WERI-Rb-1 (cell line): ENCODE measurements around the gene CDC42EP4.

Source experiments
- DNase-seq: peaks from one replicate; pipeline ENCODE4 v3.0.0-alpha.2; 2020
- H3K27ac ChIP-seq: fragments of 250-450 bp; sonication (Bioruptor Pico); 2 replicates; pipeline ENCODE4 v1.5.1; 2020; ENCODE audit warnings: mild to moderate bottlenecking, moderate library complexity
- H3K27me3 ChIP-seq: fragments of 250-450 bp; sonication (Bioruptor Pico); 2 replicates; pipeline ENCODE4 v1.5.1; 2021; ENCODE audit warnings: mild to moderate bottlenecking, low read depth, moderate library complexity; ENCODE audit not compliant: insufficient read depth, severe bottlenecking
- H3K36me3 ChIP-seq: fragments of 250-450 bp; sonication (Bioruptor Pico); 2 replicates; pipeline ENCODE4 v1.5.1; 2020; ENCODE audit warnings: mild to moderate bottlenecking, moderate library complexity
- H3K4me3 ChIP-seq: 2 replicates; pipeline ENCODE4 v1.5.1; 2011; ENCODE audit warnings: low read depth, mild to moderate bottlenecking, control low read depth, low read length
- H3K9me3 ChIP-seq: fragments of 250-450 bp; sonication (Bioruptor Pico); 2 replicates; pipeline ENCODE4 v1.5.1; 2021; ENCODE audit warnings: mild to moderate bottlenecking, moderate library complexity; ENCODE audit not compliant: severe bottlenecking
- TF ChIP-seq, protein P1 (sequence below): IDR thresholded peaks from 2 replicates; pipeline ENCODE4 v1.5.1; 2011; ENCODE audit warnings: low read depth, mild to moderate bottlenecking, control low read depth, inconsistent platforms, low read length

Gene CDC42EP4

DNA sequence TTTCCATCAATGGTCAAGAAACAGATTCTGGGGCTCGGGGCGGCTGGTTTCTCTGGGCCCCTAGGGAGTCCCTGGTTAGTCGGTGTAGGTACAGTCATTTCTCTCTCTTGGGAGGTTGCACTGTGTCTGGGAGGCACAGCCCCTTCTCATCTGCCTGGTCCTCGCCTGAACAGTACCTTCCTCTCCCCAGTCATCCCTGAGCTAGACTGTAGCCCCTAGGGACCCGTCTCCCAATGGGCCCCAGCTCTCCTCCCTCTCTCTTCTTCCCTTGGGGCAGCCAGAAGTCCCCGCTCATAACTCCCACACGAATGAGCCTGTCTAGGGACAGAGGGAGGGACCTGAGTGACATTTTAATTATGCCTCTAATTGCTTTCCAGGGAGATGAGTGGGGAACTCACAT is 29.9 kb downstream of the CDC42EP4 start:
- Histone ChIP-seq H3K27ac (no peak overlapping the region), H3K36me3 (peaks cover 22% of the 10 kb centered on the region), H3K27me3 (no peaks in the 10 kb centered on the region), H3K4me3 (no peak overlapping the region), H3K9me3 (no peaks in the 10 kb centered on the region)
- TF ChIP-seq, protein P1, sequence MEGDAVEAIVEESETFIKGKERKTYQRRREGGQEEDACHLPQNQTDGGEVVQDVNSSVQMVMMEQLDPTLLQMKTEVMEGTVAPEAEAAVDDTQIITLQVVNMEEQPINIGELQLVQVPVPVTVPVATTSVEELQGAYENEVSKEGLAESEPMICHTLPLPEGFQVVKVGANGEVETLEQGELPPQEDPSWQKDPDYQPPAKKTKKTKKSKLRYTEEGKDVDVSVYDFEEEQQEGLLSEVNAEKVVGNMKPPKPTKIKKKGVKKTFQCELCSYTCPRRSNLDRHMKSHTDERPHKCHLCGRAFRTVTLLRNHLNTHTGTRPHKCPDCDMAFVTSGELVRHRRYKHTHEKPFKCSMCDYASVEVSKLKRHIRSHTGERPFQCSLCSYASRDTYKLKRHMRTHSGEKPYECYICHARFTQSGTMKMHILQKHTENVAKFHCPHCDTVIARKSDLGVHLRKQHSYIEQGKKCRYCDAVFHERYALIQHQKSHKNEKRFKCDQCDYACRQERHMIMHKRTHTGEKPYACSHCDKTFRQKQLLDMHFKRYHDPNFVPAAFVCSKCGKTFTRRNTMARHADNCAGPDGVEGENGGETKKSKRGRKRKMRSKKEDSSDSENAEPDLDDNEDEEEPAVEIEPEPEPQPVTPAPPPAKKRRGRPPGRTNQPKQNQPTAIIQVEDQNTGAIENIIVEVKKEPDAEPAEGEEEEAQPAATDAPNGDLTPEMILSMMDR = no peak
- no peak for DNase-seq

DNA sequence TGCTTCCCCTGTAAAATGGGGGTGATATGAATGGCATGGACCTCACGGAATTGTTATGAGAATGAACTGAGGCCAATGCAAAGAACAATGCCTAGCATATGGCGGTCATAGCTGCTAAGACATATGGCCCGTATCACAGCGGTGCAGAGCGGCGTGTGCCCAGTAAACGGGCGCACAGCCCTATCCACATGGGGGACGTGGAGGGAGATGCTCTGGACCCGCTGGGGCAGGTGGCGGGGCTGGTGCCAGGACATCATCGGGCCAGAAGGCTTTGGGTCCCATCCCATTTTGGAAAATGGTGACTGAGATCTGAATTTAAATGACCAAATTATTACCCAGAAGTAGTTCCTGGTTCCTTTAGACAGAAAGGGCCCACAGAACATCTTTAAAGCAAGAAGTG is 31.6 kb downstream of the CDC42EP4 start:
- no peak overlapping the region for H3K27ac ChIP-seq
- TF ChIP-seq, protein P1 = no peak
- DNase-seq = no peak
- H3K4me3 ChIP-seq = no peak overlapping the region
- H3K36me3 ChIP-seq = peaks cover 10% of the 10 kb centered on the region
- no peaks in the 10 kb centered on the region for H3K9me3 ChIP-seq
- no peaks in the 10 kb centered on the region for H3K27me3 ChIP-seq

DNA sequence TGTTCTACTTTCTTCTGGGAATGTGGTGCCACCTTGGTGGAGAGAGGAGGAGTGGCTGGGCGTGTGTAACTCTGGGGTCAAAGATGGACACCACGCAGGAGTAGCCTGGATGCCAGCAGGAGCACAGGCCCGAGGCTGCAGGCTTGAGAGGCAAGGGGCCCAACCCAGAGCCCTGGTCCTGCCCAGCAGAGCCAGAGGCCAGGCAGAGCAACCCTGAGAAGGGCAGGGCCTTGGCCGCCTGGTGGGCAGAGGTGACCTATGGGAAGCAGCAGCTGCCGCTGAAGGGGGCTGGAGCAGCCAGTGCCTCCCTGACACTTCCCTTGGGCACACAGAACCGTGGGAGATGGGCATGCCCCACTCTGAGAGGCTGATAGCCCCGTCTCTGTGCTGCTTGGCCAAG is 32.1 kb downstream of the CDC42EP4 start:
- Histone ChIP-seq H3K27me3 (no peaks in the 10 kb centered on the region), H3K27ac (no peak overlapping the region), H3K4me3 (no peak overlapping the region), H3K9me3 (no peaks in the 10 kb centered on the region), H3K36me3 (peaks cover 6% of the 10 kb centered on the region; the same call in 1 of the 2 replicates)
- DNase-seq = no peak
- TF ChIP-seq, protein P1 = no peak

DNA sequence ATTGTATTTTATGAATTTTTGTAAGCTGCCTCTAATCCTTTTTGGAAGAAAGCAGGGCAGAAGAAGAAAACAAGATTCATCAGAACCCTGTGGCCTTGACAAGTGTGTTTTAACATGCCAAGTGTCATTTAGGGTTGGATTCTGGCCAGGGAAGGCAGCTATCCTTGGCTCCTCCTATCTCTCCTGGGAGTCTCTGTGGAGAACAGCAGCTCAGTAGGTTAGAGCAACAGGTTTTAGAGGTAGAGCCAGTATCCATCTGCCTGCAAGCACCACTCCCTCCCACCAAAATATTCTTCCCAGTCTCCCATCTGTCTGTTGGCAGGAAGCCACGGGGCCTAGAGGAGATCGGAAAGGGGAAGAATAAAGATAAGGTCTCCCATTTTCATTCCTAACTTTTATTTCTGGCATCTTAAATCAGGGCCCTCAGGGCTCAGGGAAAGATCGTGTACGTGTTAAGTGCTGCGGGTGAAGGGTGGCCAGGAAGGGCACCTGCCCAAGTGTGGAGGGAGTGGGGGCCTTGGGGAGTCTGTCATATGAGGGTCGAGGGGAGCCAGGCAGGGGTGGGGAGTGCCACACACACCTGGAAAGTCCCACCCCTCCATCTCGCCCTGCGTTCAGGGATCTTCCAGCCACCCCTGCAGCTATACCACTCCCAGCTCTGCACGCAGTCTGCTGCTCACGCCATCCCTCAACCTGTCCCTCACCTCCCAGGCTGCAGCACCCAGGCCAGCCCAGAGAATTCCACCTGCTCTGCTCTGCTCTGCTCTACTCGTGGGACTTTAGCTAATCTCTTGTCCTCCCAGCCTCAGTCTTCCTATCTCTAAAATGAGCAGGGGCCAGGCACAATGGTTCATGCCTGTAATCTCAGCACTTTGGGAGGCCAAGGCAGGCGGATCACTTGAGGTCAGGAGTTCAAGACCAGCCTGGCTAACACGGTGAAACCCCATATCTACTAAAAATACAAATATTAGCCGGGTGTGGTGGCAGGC is 33.0 kb downstream of the CDC42EP4 start:
- TF ChIP-seq, protein P1 = no peak
- peak overlapping the region; percentile 27; the same call in 1 of the 2 replicates for H3K27ac ChIP-seq
- H3K4me3 ChIP-seq = no peak overlapping the region
- peaks cover 3% of the 10 kb centered on the region; the same call in 1 of the 2 replicates for H3K36me3 ChIP-seq
- no peaks in the 10 kb centered on the region for H3K27me3 ChIP-seq
- DNase-seq = no peak
- no peaks in the 10 kb centered on the region for H3K9me3 ChIP-seq

DNA sequence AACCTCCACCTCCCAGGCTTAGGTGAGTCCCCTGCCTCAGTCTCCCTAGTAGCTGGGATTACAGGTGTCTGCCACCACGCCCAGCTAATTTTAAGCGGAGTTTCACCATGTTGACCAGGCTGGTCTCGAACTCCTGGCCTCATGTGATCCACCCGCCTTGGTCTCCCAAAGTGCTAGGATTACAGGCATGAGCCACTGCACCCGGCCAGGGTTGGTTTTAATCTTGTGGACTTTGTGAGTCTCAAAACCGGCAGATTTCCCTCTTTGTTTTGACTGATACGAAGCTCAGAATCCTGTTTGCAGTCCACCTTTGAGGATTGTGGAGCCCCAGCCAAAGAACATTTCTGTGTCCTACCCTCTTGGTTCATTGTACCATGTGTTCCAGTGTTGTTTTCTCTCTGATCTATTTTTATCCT is 33.7 kb downstream of the CDC42EP4 start:
- H3K27ac ChIP-seq = peak overlapping the region; percentile 27; the same call in 1 of the 2 replicates
- H3K9me3 ChIP-seq = no peaks in the 10 kb centered on the region
- H3K36me3 ChIP-seq = no peaks in the 10 kb centered on the region; the same call in 1 of the 2 replicates
- no peak overlapping the region for H3K4me3 ChIP-seq
- H3K27me3 ChIP-seq = no peaks in the 10 kb centered on the region
- TF ChIP-seq, protein P1 = no peak
- no peak for DNase-seq
